Coronary artery (tissue), 2 donors: ENCODE measurements around the gene APELA.
"Not testable (repeated sequence)": the region's sequence is repeated elsewhere in the genome, so short reads cannot be mapped to it uniquely, and the experiment has no call there.

ENCODE experiments used
- DNase-seq: peaks from one replicate; pipeline ENCODE4 v3.0.0-alpha.2; 2017; ENCODE audit warnings: low spot score
- H3K27ac ChIP-seq, 2 donors: fragments of 200-600 bp; sonication (generic); one replicate each; pipeline ENCODE4 v1.5.1; 2016 to 2019
- H3K4me3 ChIP-seq: fragments of 200-600 bp; sonication (generic); 2 replicates; pipeline ENCODE4 v1.5.1; 2016; ENCODE audit warnings: mild to moderate bottlenecking, moderate library complexity
- CTCF ChIP-seq: fragments of 200-600 bp; sonication (generic); IDR thresholded peaks from one replicate; pipeline ENCODE4 v1.5.1; 2019; ENCODE audit warnings: antibody characterized with exemption

APELA gene

DNA sequence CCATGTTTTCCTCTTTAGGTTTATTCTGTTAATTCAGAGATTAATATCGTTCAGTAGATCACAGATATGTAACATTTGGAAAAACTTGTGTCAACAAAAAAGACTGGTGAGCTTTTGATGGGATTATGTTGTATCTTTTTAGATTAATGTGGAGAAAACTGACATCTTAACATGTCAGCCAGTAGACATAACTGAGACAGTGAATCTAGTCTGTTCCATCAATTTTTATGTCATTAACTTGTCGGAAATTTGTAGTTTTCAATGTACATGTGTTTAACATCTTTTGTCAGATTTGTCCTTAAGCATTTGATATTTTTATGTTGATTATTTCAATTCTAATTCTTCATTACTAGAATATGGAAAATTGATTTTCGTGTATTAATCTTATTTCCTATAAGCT, 42.0 kb downstream of the APELA start:
- Histone ChIP-seq H3K27ac (no peak overlapping the region), H3K4me3 (no peak overlapping the region)
- TF ChIP-seq CTCF: no peak
- DNase-seq: no peak

DNA sequence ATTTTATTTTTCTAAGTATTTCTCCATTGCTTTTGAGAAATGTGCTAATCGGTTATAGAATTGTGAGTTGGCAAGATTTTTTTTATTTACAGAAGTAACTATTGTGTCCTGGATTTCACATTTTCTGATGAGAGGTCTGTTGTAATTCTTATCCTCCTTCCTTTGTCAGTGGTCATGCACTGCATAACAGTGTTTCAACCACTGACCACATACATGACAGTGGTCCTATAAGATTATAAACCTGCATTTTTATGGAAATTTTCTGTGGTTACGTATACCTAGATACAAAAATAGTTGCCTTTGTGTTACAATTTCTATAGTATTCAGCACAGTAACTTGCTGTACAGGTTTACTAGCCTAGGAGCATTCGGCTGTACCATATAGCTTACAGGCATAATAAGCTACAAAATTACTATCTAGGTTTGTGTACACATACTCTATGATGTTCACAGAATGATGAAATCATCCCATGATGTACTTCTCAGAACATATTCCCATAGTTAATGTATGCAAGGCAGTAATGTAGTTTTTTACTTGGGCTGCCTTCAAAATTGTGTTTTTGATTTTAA, 47.8 kb downstream of the APELA start:
- no peak overlapping the region for H3K27ac ChIP-seq
- H3K4me3 ChIP-seq: no peak overlapping the region
- no peak for TF ChIP-seq CTCF
- no peak for DNase-seq

DNA sequence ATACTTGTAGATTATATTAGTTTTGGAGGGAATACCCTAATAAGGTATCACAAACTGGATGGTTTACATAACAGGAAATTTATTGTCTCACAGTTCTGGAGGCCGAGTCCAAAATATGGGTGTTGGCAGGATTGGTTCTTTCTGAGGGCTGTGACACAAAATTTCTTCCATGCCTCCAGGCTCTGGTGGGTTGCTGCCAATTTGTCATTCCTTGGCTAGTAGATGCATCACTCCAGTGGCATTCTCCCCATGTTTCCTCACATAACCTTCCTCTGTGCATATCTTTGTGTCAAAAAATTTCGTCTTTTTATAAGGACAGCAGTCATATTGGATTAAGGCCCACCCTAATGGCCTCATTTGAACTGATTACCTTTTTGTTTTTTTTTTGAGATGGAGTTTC, 49.3 kb downstream of the APELA start:
- no peak for TF ChIP-seq CTCF
- DNase-seq: no peak
- Histone ChIP-seq H3K4me3 (no peak overlapping the region), H3K27ac (no peak overlapping the region)

- H3K4me3 ChIP-seq, H3K27ac ChIP-seq, DNase-seq: not testable (repeated sequence)
These were observed 50.1 kb downstream of the APELA start for GRCh38 chr4:164927101-164927500.

- no peak overlapping the region for H3K27ac ChIP-seq
- no peak overlapping the region for H3K4me3 ChIP-seq
- no peak for TF ChIP-seq CTCF
- no peak for DNase-seq
These were observed 53.7 kb downstream of the APELA start for GRCh38 chr4:164930647-164931046.

DNA sequence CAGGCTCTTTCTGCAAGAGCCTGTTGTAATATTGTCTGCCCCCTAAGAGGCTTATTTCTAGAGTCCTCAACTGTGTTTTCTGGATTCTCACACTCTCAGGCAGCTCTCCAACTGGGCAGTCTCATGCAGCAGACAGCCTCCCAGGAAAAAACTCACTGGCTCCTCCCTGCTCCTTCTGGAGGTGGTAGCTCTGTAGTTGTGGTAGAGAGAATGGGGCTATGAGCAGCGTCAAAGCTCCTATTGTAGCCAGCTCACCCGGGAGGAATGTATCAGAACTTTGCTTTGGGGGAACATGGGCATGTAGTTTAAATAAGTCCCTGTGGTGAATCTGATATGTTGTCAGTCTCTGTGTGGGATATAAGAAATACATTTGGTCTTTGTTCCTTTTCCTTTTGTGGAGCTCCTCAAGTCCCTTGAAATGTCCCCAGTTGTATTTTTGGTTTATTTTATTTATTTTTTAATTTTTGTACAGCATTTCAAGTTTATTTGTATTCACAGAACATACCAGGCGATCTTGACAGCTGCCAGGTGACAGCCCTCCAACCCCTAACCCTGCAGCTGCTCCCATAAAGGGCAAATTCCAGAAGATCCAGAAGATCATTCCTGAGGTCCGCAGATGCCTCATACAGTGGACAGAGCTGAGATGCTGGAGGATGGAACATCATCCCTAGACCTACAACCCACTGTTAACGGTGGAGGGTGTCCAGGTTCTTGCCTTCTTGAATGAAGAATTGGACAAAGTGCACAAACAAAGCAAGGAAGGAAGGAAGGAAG, 54.8 kb downstream of the APELA start:
- Histone ChIP-seq H3K4me3 (no peak overlapping the region), H3K27ac (no peak overlapping the region)
- DNase-seq: no peak
- no peak for TF ChIP-seq CTCF

GRCh38 chr4:164933244-164933643, 56.3 kb downstream of the APELA start:
- H3K4me3 ChIP-seq: no peak overlapping the region
- no peak for TF ChIP-seq CTCF
- no peak for DNase-seq
- H3K27ac ChIP-seq: no peak overlapping the region
